Muscle of back (tissue), 11 donors: ENCODE measurements around the gene ACR. TPM values are rescaled to one million over a fixed set of nuclear protein-coding genes. Genes with fewer than 3 reads are reported as not detected.
"Not testable (repeated sequence)": the region's sequence is repeated elsewhere in the genome, so short reads cannot be mapped to it uniquely, and the experiment has no call there.

Experiments used
- DNase-seq, 3 donors: peaks; one replicate each; pipeline versions ENCODE4 v3.0.0 to v3.0.0-alpha.2; 2013
- polyA plus RNA-seq, 10 donors: library from polyadenylated mRNA; unstranded; fragments of 120-200 nt; gene quantifications; one replicate each; pipeline ENCODE4 v1.2.1, GENCODE V29; 2013; ENCODE audit not compliant: insufficient read length in 10 of 10

Gene ACR
- polyA plus RNA-seq, 10 donors: 0.19 to 0.62 (median 0.28) TPM; not detected in 3

DNA sequence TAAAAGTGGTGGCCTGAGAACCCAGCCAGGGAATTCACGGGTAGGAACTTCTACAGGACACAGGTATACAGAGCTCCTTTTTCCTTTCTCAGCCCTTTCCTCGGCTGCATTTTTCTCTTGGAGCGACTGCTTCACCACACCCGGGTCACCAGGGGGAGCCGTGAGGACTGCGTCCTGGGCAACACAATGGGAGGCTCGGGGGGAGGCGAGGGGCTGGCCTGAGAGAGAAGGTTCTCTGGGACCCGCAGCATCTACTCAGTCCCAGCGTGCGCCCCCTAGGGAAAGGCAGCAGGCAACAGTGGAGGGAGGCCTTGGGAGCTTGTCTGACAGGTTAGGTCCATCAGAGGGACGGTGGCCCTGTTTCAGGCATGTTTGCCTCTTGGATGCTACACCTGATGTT, 37.1 kb downstream of the ACR start:
- DNase-seq: peak in 2 of 3 donors; percentile 13 to 14

DNA sequence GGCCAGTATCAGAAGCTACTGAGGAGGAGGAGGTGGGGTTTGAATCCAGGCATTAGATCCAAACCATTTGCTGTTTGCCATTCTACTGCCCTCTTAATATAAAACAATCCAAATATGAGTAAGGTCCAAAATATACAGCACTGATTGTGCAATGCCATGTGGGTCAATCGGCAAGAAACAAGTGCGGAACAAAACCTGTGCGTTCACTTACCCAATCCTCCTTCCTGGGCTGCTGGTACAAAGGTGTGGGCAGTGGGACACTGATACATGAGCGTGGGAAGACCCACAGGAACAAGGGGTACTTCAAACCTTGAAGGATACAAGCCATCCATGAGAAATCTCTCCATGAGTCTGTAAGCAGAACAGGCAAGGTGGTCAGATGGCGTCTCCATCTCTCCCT, 39.6 kb downstream of the ACR start:
- not testable (repeated sequence) for DNase-seq

DNA sequence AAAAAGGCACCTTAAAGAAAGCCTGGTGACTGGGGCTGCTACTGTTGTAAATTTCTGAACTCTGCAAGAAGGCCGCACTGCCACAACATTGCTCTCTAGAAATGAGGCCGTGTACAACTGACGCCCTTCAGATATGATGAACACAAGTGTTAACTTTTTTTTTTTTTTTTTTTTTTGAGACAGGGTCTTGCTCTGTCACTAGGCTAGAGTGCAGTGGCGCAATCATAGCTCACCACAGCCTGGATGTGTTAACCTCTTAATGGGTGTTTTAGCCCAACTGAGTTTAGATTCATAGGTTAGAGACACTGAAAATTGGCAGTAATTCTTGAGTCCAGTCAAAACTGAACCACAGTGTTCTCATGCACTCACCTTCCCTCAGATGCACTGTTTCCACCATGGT, 42.2 kb downstream of the ACR start:
- not testable (repeated sequence) for DNase-seq

DNA sequence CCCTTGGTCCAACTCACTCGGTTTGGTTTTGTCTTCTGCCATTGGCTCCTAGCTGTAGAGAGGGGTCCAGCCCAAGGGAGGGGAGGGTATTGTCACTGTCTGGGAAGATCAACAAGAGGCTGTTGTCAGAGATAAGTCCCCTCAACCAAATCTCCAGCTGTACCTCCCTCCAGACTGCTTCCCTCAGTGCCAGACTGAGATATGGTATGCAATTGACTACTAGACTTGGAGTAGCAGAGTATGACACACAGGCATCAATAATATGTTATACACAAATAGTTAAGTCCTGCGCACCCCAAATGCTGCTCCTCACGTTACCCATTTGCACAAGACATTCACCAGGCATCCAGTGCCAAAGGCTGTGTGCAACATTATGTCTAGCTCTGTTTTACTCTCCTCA, 44.2 kb downstream of the ACR start:
- DNase-seq: not testable (repeated sequence)

DNA sequence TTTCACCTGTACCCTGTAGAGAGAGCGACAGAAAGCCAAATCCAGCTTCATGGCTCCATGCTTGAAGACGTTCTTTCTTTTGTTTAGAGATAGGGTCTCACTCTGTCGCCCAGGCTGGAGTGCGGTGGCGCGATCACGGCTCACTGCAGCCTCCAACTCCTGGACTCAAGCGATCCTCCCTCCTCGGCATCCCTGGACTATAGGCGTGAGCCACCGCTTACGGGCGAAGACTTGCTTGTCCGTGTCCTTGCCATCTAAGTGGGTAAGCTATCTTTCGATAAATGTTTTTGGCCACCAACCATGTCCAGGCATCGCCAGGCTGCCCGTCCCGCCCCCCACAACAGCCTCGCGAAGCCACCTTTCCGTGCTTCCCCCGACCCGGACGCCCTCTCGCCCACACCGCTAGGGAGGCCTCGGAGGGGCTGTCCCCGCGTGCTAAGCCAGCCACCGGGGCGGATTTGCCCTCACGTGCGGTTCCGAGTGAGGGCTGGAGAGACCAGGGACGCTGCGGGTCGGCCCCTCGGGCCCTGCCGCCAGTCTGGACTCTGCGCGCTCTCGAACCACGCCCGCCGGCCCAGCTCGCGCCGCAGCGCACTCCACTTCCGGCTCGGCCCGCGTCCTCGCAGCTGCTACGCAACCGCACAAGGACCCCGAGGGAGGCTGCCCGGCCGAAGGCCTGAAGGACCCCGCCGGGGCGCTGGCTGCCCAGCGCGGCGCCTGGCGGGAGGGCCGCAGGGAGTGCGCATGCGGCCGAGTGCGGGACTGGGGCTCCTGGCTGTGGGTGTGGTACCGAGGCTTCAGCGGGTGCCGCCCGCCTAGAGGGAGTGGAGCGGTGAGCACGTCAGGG, 45.3 kb downstream of the ACR start, which contains the start of gene RABL2B:
Gene RABL2B (minus strand): TSS at position 604 of the 847 bp plus-strand sequence. CDS start 1,342 bp downstream, outside the sequence.
- DNase-seq: peak; percentile 83 to 95 (median 92)

DNA sequence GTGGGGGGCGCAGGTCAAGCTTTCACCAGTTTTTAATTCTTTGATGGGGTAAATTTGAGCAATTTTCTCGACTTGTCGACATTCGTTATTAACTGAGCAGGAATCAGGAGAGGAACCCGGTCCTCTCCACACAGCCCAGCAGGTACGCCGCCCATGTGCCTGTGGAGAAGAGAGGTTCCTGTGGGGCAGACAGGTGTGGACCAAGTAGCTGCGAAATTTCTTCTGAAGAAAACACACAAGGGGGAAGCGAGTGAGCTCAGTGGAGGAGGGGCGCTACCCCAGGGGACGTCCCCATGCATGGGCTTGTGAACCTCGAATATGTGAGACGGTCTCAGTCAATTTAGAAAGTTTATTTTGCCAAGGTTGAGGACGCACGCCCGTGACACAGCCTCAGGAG, 45.9 kb downstream of the ACR start:
- peak in 1 of 3 donors; percentile 7 for DNase-seq

DNA sequence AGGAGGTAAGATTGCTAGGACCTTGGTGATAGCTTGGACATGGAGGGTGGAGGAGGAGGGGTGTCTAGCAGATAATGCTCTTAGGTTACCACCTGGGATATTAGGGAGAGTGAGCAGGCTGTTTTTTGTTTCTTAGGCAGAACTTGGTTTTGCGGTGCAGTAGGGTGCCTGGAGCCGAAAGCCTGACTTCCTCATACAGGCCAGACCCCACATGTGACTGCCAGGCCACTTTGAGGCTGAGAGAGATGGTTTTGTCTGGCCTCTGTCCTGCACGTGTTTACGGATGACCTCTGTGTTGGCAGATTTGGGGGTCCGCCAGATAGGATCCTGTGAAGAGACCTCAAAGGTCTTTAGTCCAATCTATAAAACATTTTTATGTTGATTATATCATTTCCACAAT, 47.3 kb downstream of the ACR start:
- not testable (repeated sequence) for DNase-seq

DNA sequence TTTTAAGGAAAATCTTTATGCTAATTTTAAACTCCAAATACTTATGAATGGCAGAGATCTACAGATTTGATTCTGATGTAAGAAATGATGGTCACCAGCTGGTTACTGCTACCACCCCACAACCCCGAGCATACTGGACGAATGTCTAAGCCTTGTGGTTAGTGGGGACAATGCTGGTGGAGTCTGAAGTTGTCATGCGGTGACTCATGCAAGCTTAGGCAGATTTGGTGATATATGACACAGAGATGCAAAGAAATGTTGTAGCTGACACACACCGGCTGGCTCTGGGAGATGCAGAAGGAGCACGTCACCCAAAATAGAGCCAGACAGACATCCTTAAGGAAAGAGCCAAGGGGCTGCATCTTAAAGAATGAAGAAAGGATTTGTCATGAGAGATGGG, 48.9 kb downstream of the ACR start:
- DNase-seq: not testable (repeated sequence)

Other genes with a start within 250 kb of the ACR start
- 10 to 100 TPM; 25.8 to 49.4 (median 38.2) TPM for gene LMF2, start 230.5 kb upstream of the ACR start, polyA plus RNA-seq
- gene NCAPH2, start 230.0 kb upstream of the ACR start, polyA plus RNA-seq: 10 to 100 TPM; 24.5 to 39.8 (median 32.0) TPM
- 1 to 10 TPM in 8 of 10 donors, not detected in 2; 1.3 to 5.0 (median 3.2) TPM for gene SCO2, start 212.6 kb upstream of the ACR start, polyA plus RNA-seq
- gene TYMP, start 208.2 kb upstream of the ACR start, polyA plus RNA-seq: 1 to 10 TPM; 2.6 to 5.5 (median 3.6) TPM
- gene KLHDC7B, start 192.3 kb upstream of the ACR start, polyA plus RNA-seq: under 1 TPM in 2 of 10 donors, not detected in 8; 0.18 to 0.19 TPM
- not detected for gene SYCE3, start 175.3 kb upstream of the ACR start, polyA plus RNA-seq
- gene CPT1B, start 159.8 kb upstream of the ACR start, polyA plus RNA-seq: 10 to 100 TPM; 22.3 to 73.5 (median 49.0) TPM
- 10 to 100 TPM; 35.5 to 68.7 (median 46.4) TPM for gene CHKB, start 155.4 kb upstream of the ACR start, polyA plus RNA-seq
- under 1 TPM; 0.24 to 0.70 (median 0.44) TPM for gene MAPK8IP2, start 137.4 kb upstream of the ACR start, polyA plus RNA-seq
- gene ARSA, start 110.1 kb upstream of the ACR start, polyA plus RNA-seq: 10 to 100 TPM; 11.5 to 20.4 (median 15.0) TPM
- gene SHANK3, start 65.4 kb upstream of the ACR start, polyA plus RNA-seq: 10 to 100 TPM; 12.5 to 24.5 (median 15.1) TPM
- gene RABL2B, start 45.4 kb downstream of the ACR start, polyA plus RNA-seq: 10 to 100 TPM; 12.2 to 39.1 (median 22.4) TPM